HEK293T (cell line): ENCODE data around the gene TMEM167B.

ENCODE experiments used
- FOXA1 ChIP-seq: fragments of 450-650 bp; IDR thresholded peaks from 2 replicates; pipeline ENCODE4 v1.6.1; 2016; ENCODE audit warnings: mild to moderate bottlenecking
- NFRKB ChIP-seq: fragments of 450-650 bp; IDR thresholded peaks from 2 replicates; pipeline ENCODE4 v1.6.1; 2016; ENCODE audit warnings: mild to moderate bottlenecking, moderate library complexity
- SUZ12 ChIP-seq: fragments of 450-650 bp; IDR thresholded peaks from 2 replicates; pipeline ENCODE4 v1.6.1; 2016; ENCODE audit warnings: mild to moderate bottlenecking
- TARDBP ChIP-seq: fragments of 450-650 bp; IDR thresholded peaks from 2 replicates; pipeline ENCODE4 v1.6.1; 2016

GRCh38 chr1:109114342-109114674, 23.7 kb downstream of the TMEM167B start:
- TF ChIP-seq NFRKB (no peak), FOXA1 (no peak), SUZ12 (no peak), TARDBP (no peak)
